NCI-H1092 treated with DMSO at 0.1 percent for 48 hours (cell line): ENCODE measurements around the gene FMO5.
A peak's percentile ranks its signal among the peaks of the same experiment; 100 is the strongest.
"Not testable (repeated sequence)": the region's sequence is repeated elsewhere in the genome, so short reads cannot be mapped to it uniquely, and the experiment has no call there.

Experiments used
- DNase-seq: peaks from one replicate; lab custom pipeline; 2025; lab: John Stamatoyannopoulos, UW

FMO5 gene

GRCh38 chr1:147207192-147207591, 17.9 kb downstream of the FMO5 start:
- no peak for DNase-seq

- DNase-seq = no peak
These were observed 21.1 kb downstream of the FMO5 start for GRCh38 chr1:147204080-147204479.

- DNase-seq = no peak
These were observed 22.6 kb downstream of the FMO5 start for GRCh38 chr1:147202576-147202975.

- no peak for DNase-seq
These were observed 23.4 kb downstream of the FMO5 start for GRCh38 chr1:147201786-147202185.

GRCh38 chr1:147201276-147201675, 23.9 kb downstream of the FMO5 start:
- no peak for DNase-seq

- DNase-seq = not testable (repeated sequence)
These were observed 27.8 kb downstream of the FMO5 start for GRCh38 chr1:147197324-147197723.

GRCh38 chr1:147189514-147189913, 35.6 kb downstream of the FMO5 start:
- DNase-seq = no peak

- no peak for DNase-seq
These were observed 39.7 kb downstream of the FMO5 start for GRCh38 chr1:147185432-147185831.

GRCh38 chr1:147177611-147178380, 47.3 kb downstream of the FMO5 start:
- DNase-seq = no peak

- peak; percentile 97 for DNase-seq
These were observed 52.7 kb downstream of the FMO5 start, which contains the start of gene PRKAB2 for GRCh38 chr1:147172168-147173016. Gene PRKAB2 (minus strand): TSS chr1:147172470. CDS start chr1:147172144, 326 bp downstream.

- DNase-seq = peak; percentile 35
These were observed 53.6 kb downstream of the FMO5 start for GRCh38 chr1:147171399-147172167.

- DNase-seq = no peak
These were observed 55.1 kb downstream of the FMO5 start for GRCh38 chr1:147169840-147170674.

GRCh38 chr1:147169171-147169570, 56.0 kb downstream of the FMO5 start:
- no peak for DNase-seq

- DNase-seq = peak; percentile 8
These were observed 56.5 kb downstream of the FMO5 start for GRCh38 chr1:147168626-147169058.

- no peak for DNase-seq
These were observed 57.8 kb downstream of the FMO5 start for GRCh38 chr1:147167365-147167764.

- no peak for DNase-seq
These were observed 62.1 kb downstream of the FMO5 start for GRCh38 chr1:147163019-147163418.

- DNase-seq = no peak
These were observed 63.0 kb downstream of the FMO5 start for GRCh38 chr1:147162093-147162492.

GRCh38 chr1:147157116-147157515, 68.0 kb downstream of the FMO5 start:
- not testable (repeated sequence) for DNase-seq

GRCh38 chr1:147156642-147157041, 68.5 kb downstream of the FMO5 start:
- no peak for DNase-seq

GRCh38 chr1:147152772-147153171, 72.4 kb downstream of the FMO5 start:
- no peak for DNase-seq

GRCh38 chr1:147151244-147151643, 73.9 kb downstream of the FMO5 start:
- no peak for DNase-seq
